Stimulated activated naive B cell treated with anti-CD40 and anti-IgM and Interleukin-4, amounts not matched to agents 10 μg/mL and 1 μg/mL and 100 μg/mL, for 72 hours (primary cell): ENCODE data around the gene CCDC120.

Experiments used
- ATAC-seq, 2 donors: fragments of 150-1000 bp; cut with Tn5 transposase; replicated peaks; 2 replicates each; pipeline ENCODE4 v1.10.0; 2021; ENCODE audit warnings: moderate library complexity in 1 of 2
- DNase-seq: peaks from one replicate; pipeline ENCODE4 v3.0.0; 2021
- H3K27ac Mint-ChIP-seq: one replicate; pipeline ENCODE4 v1.8.0; 2022; ENCODE audit warnings: mild to moderate bottlenecking, mixed read lengths
- H3K27me3 Mint-ChIP-seq, 2 donors: one replicate each; pipeline ENCODE4 v1.8.0; 2022; ENCODE audit warnings: mixed read lengths in 2 of 2
- H3K36me3 Mint-ChIP-seq, 2 donors: one replicate each; pipeline ENCODE4 v1.8.0; 2022; ENCODE audit warnings: mixed read lengths in 2 of 2, mild to moderate bottlenecking in 1 of 2
- H3K4me1 Mint-ChIP-seq, 2 donors: one replicate each; pipeline ENCODE4 v1.8.0; 2022; ENCODE audit warnings: mixed read lengths in 2 of 2, mild to moderate bottlenecking in 1 of 2
- H3K4me3 Mint-ChIP-seq, 2 donors: one replicate each; pipeline ENCODE4 v1.8.0; 2022; ENCODE audit warnings: mild to moderate bottlenecking in 2 of 2, mixed read lengths in 2 of 2, moderate library complexity in 1 of 2
- H3K9me3 Mint-ChIP-seq, 2 donors: one replicate each; pipeline ENCODE4 v1.8.0; 2022; ENCODE audit warnings: mixed read lengths in 2 of 2, mild to moderate bottlenecking in 1 of 2

Gene CCDC120

GRCh38 chrX:49043987-49044281, 14.9 kb upstream of the CCDC120 start:
- DNase-seq (no peak), ATAC-seq (no peak)
- peak overlapping the region; percentile 83 for H3K27ac Mint-ChIP-seq
- H3K36me3 Mint-ChIP-seq, result peaks cover 8 to 11% of the 10 kb centered on the region in 2 donors
- H3K9me3 Mint-ChIP-seq, result no peaks in the 10 kb centered on the region
- peaks cover 23 to 36% of the 10 kb centered on the region in 2 donors for H3K4me1 Mint-ChIP-seq
- H3K4me3 Mint-ChIP-seq, result peak overlapping the region; percentile 78 to 87
- no peaks in the 10 kb centered on the region for H3K27me3 Mint-ChIP-seq

DNA sequence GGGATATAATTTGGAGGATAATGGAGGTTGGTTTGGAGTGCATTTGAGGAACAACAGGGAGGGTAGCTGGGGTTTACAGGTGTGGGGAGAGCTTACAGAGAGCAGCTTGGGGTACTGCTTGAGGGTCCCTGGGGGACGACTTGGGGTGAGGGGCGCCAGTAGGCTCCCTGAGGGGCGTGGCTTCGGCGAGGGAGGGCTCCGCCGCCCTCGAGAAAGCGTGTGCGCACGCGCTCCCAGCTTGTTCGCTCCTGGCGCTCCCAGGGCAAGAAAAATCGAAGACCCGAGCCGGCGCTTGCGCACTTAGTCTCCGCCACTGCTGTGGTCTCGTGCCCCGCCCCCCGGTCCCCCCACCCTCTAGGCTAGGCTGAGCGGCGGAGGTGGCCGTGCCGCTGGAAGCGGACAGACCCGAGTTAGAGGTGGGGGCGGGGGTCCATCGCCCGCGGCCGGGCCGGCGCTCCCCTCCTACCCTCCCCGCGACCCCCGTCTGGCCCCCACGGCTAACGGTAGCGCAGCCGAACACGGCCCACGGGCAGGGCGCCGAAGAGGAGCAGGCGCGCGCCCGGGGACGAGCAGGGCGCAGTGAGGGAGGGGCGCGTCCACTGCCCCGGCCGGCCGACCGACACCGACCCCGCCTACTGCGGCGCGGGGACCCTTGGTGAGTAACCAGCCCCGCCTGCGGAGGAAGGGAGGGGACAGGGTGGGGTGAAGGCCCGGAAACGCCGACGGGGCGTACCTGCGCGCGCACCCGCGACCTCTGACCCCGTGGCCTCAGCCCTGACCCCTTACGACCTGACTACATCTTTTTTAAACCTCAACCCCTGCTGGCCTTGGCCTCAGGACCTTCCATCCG, 5.4 kb upstream of the CCDC120 start:
- Mint-ChIP-seq H3K27ac (peak overlapping the region; percentile 87), H3K27me3 (peaks cover 0 to 5% of the 10 kb centered on the region in 2 donors), H3K4me3 (peak overlapping the region; percentile 76 to 81), H3K9me3 (peaks cover 0 to 6% of the 10 kb centered on the region in 2 donors), H3K36me3 (peaks cover 0 to 6% of the 10 kb centered on the region in 2 donors), H3K4me1 (peaks cover 20 to 25% of the 10 kb centered on the region in 2 donors)
- ATAC-seq (peak; percentile 83 to 90), DNase-seq (peak; percentile 50)

DNA sequence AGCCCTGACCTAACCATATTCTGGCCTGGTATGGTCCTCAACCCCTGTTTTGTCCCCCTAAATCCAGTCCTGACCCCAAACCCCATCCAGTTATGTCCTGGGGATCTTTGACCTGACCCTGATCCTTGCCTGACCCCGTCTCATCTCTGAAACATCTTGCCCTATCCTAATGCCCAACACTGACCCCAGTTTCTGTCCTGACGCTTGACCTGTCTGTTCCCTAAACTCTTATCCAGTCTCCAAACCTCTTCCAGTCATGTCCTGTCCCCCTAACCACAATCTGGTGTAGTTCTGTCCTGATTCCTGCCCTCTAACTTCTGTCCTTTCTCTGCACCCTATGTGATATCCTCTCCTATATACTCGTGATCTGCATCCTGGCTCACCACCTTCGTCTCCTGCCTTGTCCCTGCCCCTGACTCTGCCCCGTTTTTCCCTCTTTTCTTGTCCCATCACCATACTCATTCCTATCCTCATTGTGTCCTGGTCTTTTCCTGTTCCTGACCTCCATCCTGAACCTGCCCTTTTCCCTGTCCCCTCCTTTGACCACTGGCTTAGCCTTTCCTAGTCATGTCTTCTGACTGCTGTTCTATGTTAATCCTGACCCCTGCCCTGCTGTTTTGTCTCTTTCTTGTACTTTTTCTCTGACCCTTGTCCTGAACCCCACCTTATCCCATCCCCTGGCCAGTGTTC, 4.6 kb upstream of the CCDC120 start:
- ATAC-seq (no peak), DNase-seq (no peak)
- H3K27ac Mint-ChIP-seq, result peak overlapping the region; percentile 87
- peak overlapping the region; percentile 76 to 81 for H3K4me3 Mint-ChIP-seq
- H3K27me3 Mint-ChIP-seq, result peaks cover 0 to 5% of the 10 kb centered on the region in 2 donors
- H3K4me1 Mint-ChIP-seq, result peaks cover 20 to 25% of the 10 kb centered on the region in 2 donors
- H3K9me3 Mint-ChIP-seq, result peaks cover 0 to 6% of the 10 kb centered on the region in 2 donors
- peaks cover 0 to 6% of the 10 kb centered on the region in 2 donors for H3K36me3 Mint-ChIP-seq

GRCh38 chrX:49059201-49059600, 402 bp downstream of the CCDC120 start:
- H3K36me3 Mint-ChIP-seq, result peaks cover 2 to 3% of the 10 kb centered on the region in 2 donors
- H3K27me3 Mint-ChIP-seq, result peaks cover 0 to under 1% of the 10 kb centered on the region in 2 donors
- H3K4me3 Mint-ChIP-seq, result no peak overlapping the region
- ATAC-seq, result no peak
- H3K9me3 Mint-ChIP-seq, result peaks cover 0 to 3% of the 10 kb centered on the region in 2 donors
- peak overlapping the region; percentile 44 for H3K27ac Mint-ChIP-seq
- peaks cover 9 to 11% of the 10 kb centered on the region in 2 donors for H3K4me1 Mint-ChIP-seq
- no peak for DNase-seq

DNA sequence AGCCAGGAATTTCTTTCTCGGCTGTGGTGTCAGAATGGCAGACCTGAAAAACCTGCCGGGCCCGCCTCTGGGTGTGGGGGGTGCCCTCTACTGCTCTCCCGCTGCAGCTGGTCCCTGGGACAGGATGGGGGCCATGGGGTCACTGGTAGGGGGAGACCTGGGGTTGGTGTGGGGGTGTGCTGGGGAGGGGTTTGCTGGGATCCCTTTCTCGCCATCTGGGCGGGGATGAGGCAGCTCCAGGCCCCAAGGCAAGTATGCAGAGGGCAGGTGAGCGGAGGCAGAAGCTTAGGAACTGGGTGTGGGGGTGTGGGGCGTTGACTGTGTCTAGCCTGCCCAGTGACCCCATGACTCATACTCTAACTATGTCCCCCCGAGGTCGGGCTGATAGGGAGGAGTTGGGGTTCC, 884 bp downstream of the CCDC120 start:
- Mint-ChIP-seq H3K27ac (no peak overlapping the region), H3K9me3 (no peaks in the 10 kb centered on the region), H3K4me3 (no peak overlapping the region), H3K27me3 (no peaks in the 10 kb centered on the region), H3K4me1 (peaks cover 4 to 6% of the 10 kb centered on the region in 2 donors), H3K36me3 (peaks cover 0 to 2% of the 10 kb centered on the region in 2 donors)
- no peak for DNase-seq
- ATAC-seq, result no peak

DNA sequence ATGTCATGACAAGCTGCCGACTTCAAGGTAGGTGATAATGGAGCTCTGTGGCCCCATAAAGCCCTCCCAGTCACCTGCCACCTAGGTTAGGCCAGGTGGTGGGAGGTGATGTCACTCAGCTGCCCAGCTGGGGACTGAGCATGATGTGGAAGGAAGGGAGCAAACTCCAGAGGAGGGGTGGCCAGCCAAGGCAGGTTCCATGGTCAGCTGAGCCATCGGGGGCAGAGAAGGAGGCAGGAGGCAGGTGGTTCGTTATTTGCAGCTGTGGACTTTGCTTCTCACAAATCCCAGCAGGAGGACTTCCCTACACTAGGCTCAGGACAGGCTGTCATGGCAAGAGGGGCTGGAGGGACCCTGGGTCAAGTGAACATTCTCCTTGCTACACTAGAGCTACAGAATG, 2.1 kb downstream of the CCDC120 start:
- H3K4me3 Mint-ChIP-seq, result no peak overlapping the region
- H3K4me1 Mint-ChIP-seq, result peaks cover 0 to 1% of the 10 kb centered on the region in 2 donors
- ATAC-seq (no peak), DNase-seq (no peak)
- no peaks in the 10 kb centered on the region for H3K9me3 Mint-ChIP-seq
- H3K27me3 Mint-ChIP-seq, result no peaks in the 10 kb centered on the region
- peaks cover 0 to 2% of the 10 kb centered on the region in 2 donors for H3K36me3 Mint-ChIP-seq
- H3K27ac Mint-ChIP-seq, result no peak overlapping the region

DNA sequence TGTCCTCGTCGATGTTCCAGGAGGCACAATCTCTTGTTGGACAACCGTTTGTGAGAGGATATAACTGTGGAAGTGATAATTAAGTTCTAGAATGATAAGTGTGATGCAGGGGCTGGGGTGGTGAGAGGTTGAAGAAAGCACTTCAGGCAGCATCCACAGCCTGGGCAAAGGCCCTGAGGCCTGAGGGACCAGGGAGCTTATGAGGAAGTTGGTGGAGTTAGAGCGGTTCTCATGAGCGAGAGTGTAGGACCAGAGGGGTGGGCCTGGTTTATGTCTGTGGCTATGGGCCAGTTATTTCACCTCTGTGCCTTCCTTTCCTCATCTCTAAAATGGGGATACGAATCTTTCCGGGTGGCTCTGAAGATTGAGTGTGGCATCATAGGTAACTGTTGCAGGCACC, 2.7 kb downstream of the CCDC120 start:
- no peaks in the 10 kb centered on the region for H3K27me3 Mint-ChIP-seq
- ATAC-seq (no peak), DNase-seq (no peak)
- H3K4me3 Mint-ChIP-seq, result no peak overlapping the region
- peaks cover 0 to 2% of the 10 kb centered on the region in 2 donors for H3K36me3 Mint-ChIP-seq
- no peaks in the 10 kb centered on the region for H3K9me3 Mint-ChIP-seq
- H3K27ac Mint-ChIP-seq, result no peak overlapping the region
- H3K4me1 Mint-ChIP-seq, result no peaks in the 10 kb centered on the region

GRCh38 chrX:49061916-49062315, 3.1 kb downstream of the CCDC120 start:
- Mint-ChIP-seq H3K9me3 (no peaks in the 10 kb centered on the region), H3K4me3 (no peak overlapping the region), H3K36me3 (peaks cover 0 to 2% of the 10 kb centered on the region in 2 donors), H3K27ac (peak overlapping the region; percentile 52), H3K4me1 (no peaks in the 10 kb centered on the region), H3K27me3 (no peaks in the 10 kb centered on the region)
- DNase-seq, result no peak
- ATAC-seq, result no peak

DNA sequence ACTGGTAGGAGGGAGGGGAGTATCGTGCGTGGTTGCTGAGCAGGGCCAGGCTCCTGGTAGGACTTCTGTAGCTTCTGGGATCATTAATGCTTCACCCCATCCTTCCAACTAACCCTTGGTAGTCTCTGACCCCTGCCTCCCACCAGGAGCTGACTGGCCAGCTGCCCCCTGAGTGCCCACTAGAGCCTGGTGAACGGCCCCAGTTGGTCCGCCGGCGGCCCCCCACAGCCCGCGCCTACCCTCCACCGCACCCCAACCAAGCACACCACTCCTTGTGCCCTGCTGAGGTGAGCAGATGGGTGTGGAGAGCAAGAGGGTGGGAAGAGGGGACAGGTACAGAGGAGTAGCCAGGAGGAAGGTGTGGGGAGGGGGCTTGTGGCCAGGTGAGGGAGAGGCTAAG, 4.9 kb downstream of the CCDC120 start:
- Mint-ChIP-seq H3K4me1 (no peaks in the 10 kb centered on the region), H3K27ac (no peak overlapping the region), H3K9me3 (no peaks in the 10 kb centered on the region), H3K4me3 (no peak overlapping the region), H3K36me3 (peaks cover 0 to 4% of the 10 kb centered on the region in 2 donors), H3K27me3 (no peaks in the 10 kb centered on the region)
- DNase-seq (no peak), ATAC-seq (no peak)

GRCh38 chrX:49064303-49064702, 5.5 kb downstream of the CCDC120 start:
- Mint-ChIP-seq H3K9me3 (no peaks in the 10 kb centered on the region), H3K36me3 (peaks cover 0 to 4% of the 10 kb centered on the region in 2 donors), H3K27ac (no peak overlapping the region), H3K4me1 (no peaks in the 10 kb centered on the region), H3K4me3 (no peak overlapping the region), H3K27me3 (no peaks in the 10 kb centered on the region)
- DNase-seq (no peak), ATAC-seq (no peak)

GRCh38 chrX:49064735-49065134, 5.9 kb downstream of the CCDC120 start:
- Mint-ChIP-seq H3K27me3 (no peaks in the 10 kb centered on the region), H3K4me3 (no peak overlapping the region), H3K27ac (no peak overlapping the region), H3K9me3 (no peaks in the 10 kb centered on the region), H3K4me1 (no peaks in the 10 kb centered on the region), H3K36me3 (peaks cover 0 to 4% of the 10 kb centered on the region in 2 donors)
- no peak for DNase-seq
- no peak for ATAC-seq

- DNase-seq (no peak), ATAC-seq (no peak)
- Mint-ChIP-seq H3K9me3 (no peaks in the 10 kb centered on the region), H3K4me3 (no peak overlapping the region), H3K36me3 (peaks cover 2 to 3% of the 10 kb centered on the region in 2 donors), H3K27ac (no peak overlapping the region), H3K27me3 (no peaks in the 10 kb centered on the region), H3K4me1 (no peaks in the 10 kb centered on the region)
These were observed 7.5 kb downstream of the CCDC120 start for GRCh38 chrX:49066278-49066677.

DNA sequence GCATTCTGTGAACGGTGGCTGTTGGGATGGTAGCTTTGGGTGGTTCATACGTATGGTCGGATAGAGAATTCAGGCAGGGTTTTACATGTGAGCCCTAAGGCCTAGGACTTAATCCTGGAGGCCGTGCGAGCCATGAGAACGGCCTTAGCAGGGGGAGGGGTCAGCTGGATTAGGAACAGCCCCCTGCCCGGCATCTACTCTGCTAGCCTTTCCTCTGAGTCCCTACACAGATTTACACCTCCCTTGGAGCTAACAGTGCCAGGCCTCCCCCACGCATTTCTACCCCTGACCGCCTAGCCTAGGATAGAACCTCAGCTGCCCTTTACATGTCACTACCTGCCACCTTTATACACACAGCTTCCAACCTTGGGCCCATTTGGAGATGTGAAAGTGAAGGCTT, 7.9 kb downstream of the CCDC120 start:
- H3K9me3 Mint-ChIP-seq, result no peaks in the 10 kb centered on the region
- peaks cover 2 to 7% of the 10 kb centered on the region in 2 donors for H3K36me3 Mint-ChIP-seq
- H3K4me1 Mint-ChIP-seq, result peaks cover 0 to under 1% of the 10 kb centered on the region in 2 donors
- ATAC-seq (no peak), DNase-seq (no peak)
- no peak overlapping the region for H3K4me3 Mint-ChIP-seq
- no peak overlapping the region for H3K27ac Mint-ChIP-seq
- no peaks in the 10 kb centered on the region for H3K27me3 Mint-ChIP-seq

- Mint-ChIP-seq H3K27ac (no peak overlapping the region), H3K4me1 (peaks cover 2 to 5% of the 10 kb centered on the region in 2 donors), H3K9me3 (peaks cover 0 to 4% of the 10 kb centered on the region in 2 donors), H3K27me3 (no peaks in the 10 kb centered on the region), H3K4me3 (no peak overlapping the region), H3K36me3 (peaks cover 2 to 10% of the 10 kb centered on the region in 2 donors)
- ATAC-seq (no peak), DNase-seq (no peak)
These were observed 8.7 kb downstream of the CCDC120 start for GRCh38 chrX:49067285-49068120.
